Calu3 (cell line): ENCODE results near the gene CD300LB. TPM values are rescaled to one million over a fixed set of nuclear protein-coding genes. Genes with fewer than 3 reads are reported as not detected.
"Not testable (repeated sequence)": the region's sequence is repeated elsewhere in the genome, so short reads cannot be mapped to it uniquely, and the experiment has no call there.

Source experiments
- Bru-seq: library from RNA; stranded (reverse); fragments of 400-500 nt; gene quantifications from one replicate; lab custom pipeline; 2021; lab: Mats Ljungman, UMichigan
- BruChase-seq, 2 experiments: library from RNA; stranded (reverse); fragments of 400-500 nt; gene quantifications; one replicate each; lab custom pipeline; 2021; lab: Mats Ljungman, UMichigan
- BruUV-seq: library from RNA; stranded (reverse); fragments of 400-500 nt; replicated peaks from 2 replicates; lab custom pipeline; 2021; lab: Mats Ljungman, UMichigan
- CTCF ChIA-PET: fragments of 300-600 bp; sonication (Branson Sonifier 250); formaldehyde crosslinking; loops from one replicate; lab custom pipeline; 2022; ENCODE audit warnings: antibody characterized with exemption; lab: Charles Lee
- DNase-seq: peaks from one replicate; pipeline ENCODE4 v3.0.0; 2022
- H3K27ac Mint-ChIP-seq: one replicate; pipeline ENCODE4 v1.8.0; 2022; ENCODE audit warnings: mixed read lengths; ENCODE audit not compliant: unreplicated experiment
- H3K27me3 Mint-ChIP-seq: one replicate; pipeline ENCODE4 v1.8.0; 2022; ENCODE audit warnings: mixed read lengths; ENCODE audit not compliant: unreplicated experiment
- H3K36me3 Mint-ChIP-seq: one replicate; pipeline ENCODE4 v1.8.0; 2022; ENCODE audit warnings: mild to moderate bottlenecking, moderate library complexity, mixed read lengths; ENCODE audit not compliant: insufficient read depth, unreplicated experiment
- H3K4me1 Mint-ChIP-seq: one replicate; pipeline ENCODE4 v1.8.0; 2022; ENCODE audit warnings: mild to moderate bottlenecking, low read depth, mixed read lengths; ENCODE audit not compliant: unreplicated experiment
- H3K4me3 Mint-ChIP-seq: one replicate; pipeline ENCODE4 v1.8.0; 2022; ENCODE audit warnings: mild to moderate bottlenecking, low read depth, moderate library complexity, mixed read lengths; ENCODE audit not compliant: unreplicated experiment
- H3K9me3 Mint-ChIP-seq: one replicate; pipeline ENCODE4 v1.8.0; 2022; ENCODE audit warnings: low read depth, mixed read lengths; ENCODE audit not compliant: unreplicated experiment
- CTCF ChIP-seq: fragments of 200-600 bp; IDR thresholded peaks from one replicate; pipeline ENCODE4 v1.8.0; 2022; ENCODE audit warnings: antibody characterized with exemption; ENCODE audit not compliant: unreplicated experiment
- intact Hi-C: fragments of 100-400 bp; cut with micrococcal nuclease; formaldehyde crosslinking; loops from one replicate; pipeline ENCODE4 v1.10.0; 2022; ENCODE audit not compliant: unreplicated experiment
- long read RNA-seq: library from polyadenylated mRNA; stranded (forward); transcript quantifications from one replicate; pipeline ENCODE4 v2.0.0, GENCODE V29; 2022
- total RNA-seq: library from RNA; stranded (reverse); gene quantifications from 2 replicates; pipeline ENCODE4 v1.2.3, GENCODE V29; 2022

The CD300LB gene
- total RNA-seq = not detected in 2 replicates
- percentile 7 among the genes with signal in this experiment for Bru-seq, nascent RNA
- percentile 7 among the genes with signal in this experiment for BruChase-seq, experiment 1, labeled RNA remaining after a 6-hour chase
- BruChase-seq, experiment 2, labeled RNA remaining after a 2-hour chase = not detected
- long read RNA-seq = 0 reads

- Mint-ChIP-seq H3K36me3 (no peaks in the 10 kb centered on the region), H3K4me1 (no peaks in the 10 kb centered on the region), H3K27ac (no peak within 1 kb of the TSS), H3K4me3 (no peak within 1 kb of the TSS), H3K27me3 (peaks cover 79% of the 10 kb centered on the region), H3K9me3 (no peaks in the 10 kb centered on the region)
- CTCF ChIA-PET = interaction anchor here (0.7 to 2.2 kb wide), 4 partner anchors 152 to 257 kb away, joined by 4 to 16 read pairs (median 4); partner anchors contain the start of gene GPR142
- no TSS peak for BruUV-seq
- intact Hi-C loops = loop anchor here (5.0 kb wide), 1 partner anchor 154 kb away; no protein-coding TSS in a partner anchor
- DNase-seq = no peak
- no peak for TF ChIP-seq CTCF
Observed at GRCh38 chr17:74531231-74531761, at the start of gene CD300LB. CD300LB (minus strand) TSS chr17:74531475; CDS start chr17:74531350, 125 bp downstream.

- H3K27ac Mint-ChIP-seq = no peak overlapping the region
- peaks cover 7% of the 10 kb centered on the region for H3K4me1 Mint-ChIP-seq
- no peak overlapping the region for H3K4me3 Mint-ChIP-seq
- BruUV-seq = no TSS peak
- peaks cover 84% of the 10 kb centered on the region for H3K27me3 Mint-ChIP-seq
- H3K36me3 Mint-ChIP-seq = no peaks in the 10 kb centered on the region
- no peak for DNase-seq
- intact Hi-C loops = no loop called here
- no peaks in the 10 kb centered on the region for H3K9me3 Mint-ChIP-seq
- CTCF ChIA-PET = no interaction called here
- TF ChIP-seq CTCF = no peak
Observed at GRCh38 chr17:74579900-74580299, 48.6 kb upstream of the CD300LB start.

GRCh38 chr17:74578979-74579378, 47.7 kb upstream of the CD300LB start:
- Mint-ChIP-seq H3K4me3 (no peak overlapping the region), H3K4me1 (no peaks in the 10 kb centered on the region), H3K27me3 (peaks cover 84% of the 10 kb centered on the region), H3K36me3 (no peaks in the 10 kb centered on the region), H3K9me3 (no peaks in the 10 kb centered on the region), H3K27ac (no peak overlapping the region)
- no peak for DNase-seq
- TF ChIP-seq CTCF = no peak
- intact Hi-C loops = no loop called here
- no TSS peak for BruUV-seq
- CTCF ChIA-PET = no interaction called here

GRCh38 chr17:74574489-74575142, 43.3 kb upstream of the CD300LB start:
- Mint-ChIP-seq H3K27me3 (peaks cover 96% of the 10 kb centered on the region), H3K36me3 (no peaks in the 10 kb centered on the region), H3K27ac (no peak overlapping the region), H3K4me1 (no peaks in the 10 kb centered on the region), H3K9me3 (no peaks in the 10 kb centered on the region), H3K4me3 (no peak overlapping the region)
- no TSS peak for BruUV-seq
- no peak for TF ChIP-seq CTCF
- CTCF ChIA-PET = interaction anchor here (0.6 kb wide), 1 partner anchor 29 kb away, joined by 3 read pairs; no protein-coding TSS in a partner anchor
- intact Hi-C loops = no loop called here
- DNase-seq = no peak

GRCh38 chr17:74573635-74574034, 42.4 kb upstream of the CD300LB start:
- H3K4me1 Mint-ChIP-seq, intact Hi-C loops, H3K27ac Mint-ChIP-seq, H3K36me3 Mint-ChIP-seq, CTCF ChIA-PET, BruUV-seq, H3K9me3 Mint-ChIP-seq, H3K4me3 Mint-ChIP-seq, DNase-seq: not testable (repeated sequence)
- H3K27me3 Mint-ChIP-seq = peaks cover 96% of the 10 kb centered on the region
